Caco-2 (cell line): ENCODE data around the gene ZFYVE19. TPM values are rescaled to one million over a fixed set of nuclear protein-coding genes. Genes with fewer than 3 reads are reported as not detected.
A peak's percentile ranks its signal among the peaks of the same experiment; 100 is the strongest.

ENCODE experiments used
- BruUV-seq: library from RNA; stranded (reverse); fragments of 400-500 nt; replicated peaks from 2 replicates; lab custom pipeline; 2021; lab: Mats Ljungman, UMichigan
- CTCF ChIA-PET: fragments of 300-600 bp; sonication (Branson Sonifier 250); formaldehyde crosslinking; loops from one replicate; lab custom pipeline; 2022; ENCODE audit warnings: antibody characterized with exemption; lab: Charles Lee
- POLR2A ChIA-PET: fragments of 300-600 bp; sonication (Branson Sonifier 250); formaldehyde crosslinking; loops from one replicate; lab custom pipeline; 2022; ENCODE audit warnings: antibody characterized with exemption; lab: Charles Lee
- DNase-seq, 2 experiments: peaks; one replicate each; pipeline versions ENCODE4 v3.0.0 to v3.0.0-alpha.2; 2020 to 2022
- H3K27me3 ChIP-seq: replicated peaks from 2 replicates; pipeline ENCODE4 v1.6.0; 2011; ENCODE audit warnings: low read length; ENCODE audit not compliant: control insufficient read depth, insufficient read depth
- H3K36me3 ChIP-seq: 2 replicates; pipeline ENCODE4 v1.5.1; 2011; ENCODE audit warnings: low read length; ENCODE audit not compliant: control insufficient read depth, insufficient read depth
- H3K4me1 ChIP-seq: fragments of 250-450 bp; sonication (Bioruptor Pico); 2 replicates; pipeline ENCODE4 v1.5.1; 2020; ENCODE audit warnings: mild to moderate bottlenecking
- H3K4me3 ChIP-seq: 2 replicates; pipeline ENCODE4 v1.5.1; 2011; ENCODE audit warnings: low read depth, mild to moderate bottlenecking, control low read depth, low read length
- H3K9me3 ChIP-seq: fragments of 250-450 bp; sonication (Bioruptor Pico); 2 replicates; pipeline ENCODE4 v1.5.1; 2020; ENCODE audit warnings: mild to moderate bottlenecking, moderate library complexity
- H3K27ac Mint-ChIP-seq: one replicate; pipeline ENCODE4 v1.8.0; 2022; ENCODE audit warnings: mixed read lengths; ENCODE audit not compliant: unreplicated experiment
- H3K27me3 Mint-ChIP-seq: one replicate; pipeline ENCODE4 v1.8.0; 2022; ENCODE audit warnings: mixed read lengths; ENCODE audit not compliant: insufficient read depth, unreplicated experiment
- H3K36me3 Mint-ChIP-seq: one replicate; pipeline ENCODE4 v1.8.0; 2022; ENCODE audit warnings: mild to moderate bottlenecking, mixed read lengths; ENCODE audit not compliant: insufficient read depth, unreplicated experiment
- H3K4me1 Mint-ChIP-seq: one replicate; pipeline ENCODE4 v1.8.0; 2022; ENCODE audit warnings: low read depth, mixed read lengths; ENCODE audit not compliant: unreplicated experiment
- H3K4me3 Mint-ChIP-seq: one replicate; pipeline ENCODE4 v1.8.0; 2022; ENCODE audit warnings: mild to moderate bottlenecking, moderate library complexity, mixed read lengths; ENCODE audit not compliant: unreplicated experiment
- H3K9me3 Mint-ChIP-seq: one replicate; pipeline ENCODE4 v1.8.0; 2022; ENCODE audit warnings: mixed read lengths; ENCODE audit not compliant: unreplicated experiment
- CTCF ChIP-seq, 2 experiments: fragments of 200-600 bp in 1 of 2; IDR thresholded peaks; 1 replicate in 1 of 2; 2 replicates in 1 of 2; pipeline versions ENCODE4 v1.5.1 to v1.8.0; 2011 to 2022; ENCODE audit warnings: antibody characterized with exemption in 1 of 2, control low read depth in 1 of 2, inconsistent platforms in 1 of 2, low read depth in 1 of 2, low read length in 1 of 2, mild to moderate bottlenecking in 1 of 2, moderate library complexity in 1 of 2; ENCODE audit not compliant: insufficient read depth in 1 of 2, severe bottlenecking in 1 of 2, unreplicated experiment in 1 of 2
- intact Hi-C: fragments of 100-400 bp; cut with micrococcal nuclease; formaldehyde crosslinking; loops from one replicate; pipeline ENCODE4 v1.10.0; 2022; ENCODE audit not compliant: unreplicated experiment
- total RNA-seq: library from RNA; stranded (reverse); gene quantifications from 2 replicates; pipeline ENCODE4 v1.2.3, GENCODE V29; 2022

ZFYVE19 gene
- total RNA-seq, 1 experiment from 2014 or later: 26.7 TPM

- H3K36me3 ChIP-seq: no peaks in the 10 kb centered on the region
- Mint-ChIP-seq H3K36me3 (peaks cover 27% of the 10 kb centered on the region), H3K9me3 (no peaks in the 10 kb centered on the region), H3K27ac (no peak overlapping the region), H3K4me3 (no peak overlapping the region), H3K4me1 (no peaks in the 10 kb centered on the region), H3K27me3 (no peaks in the 10 kb centered on the region)
- H3K9me3 ChIP-seq: no peaks in the 10 kb centered on the region
- no TSS peak for BruUV-seq
- no peak for TF ChIP-seq CTCF (IDR thresholded peaks at IDR 0.05; ENCODE audit: insufficient read depth in 1 of 2, low read depth in 1 of 2, low read length in 1 of 2, severe bottlenecking in 1 of 2, unreplicated experiment in 1 of 2)
- ChIA-PET POLR2A (no interaction called here), CTCF (interaction anchor here (1.3 kb wide), 1 partner anchor 13 kb away, joined by 3 read pairs; the partner anchor contains the start of gene GCHFR)
- intact Hi-C loops: no loop called here
- no peak for DNase-seq
- H3K4me1 ChIP-seq: no peaks in the 10 kb centered on the region
- H3K27me3 ChIP-seq: no peaks in the 10 kb centered on the region
- H3K4me3 ChIP-seq: no peak overlapping the region
These were observed 30.2 kb upstream of the ZFYVE19 start for GRCh38 chr15:40776537-40777141.

- TF ChIP-seq CTCF (IDR thresholded peaks at IDR 0.05; ENCODE audit: insufficient read depth in 1 of 2, low read depth in 1 of 2, low read length in 1 of 2, severe bottlenecking in 1 of 2, unreplicated experiment in 1 of 2): peak; percentile 81 to 89
- peak; percentile 76 to 88 for DNase-seq
- H3K27ac Mint-ChIP-seq: no peak overlapping the region
- BruUV-seq: no TSS peak
- no peaks in the 10 kb centered on the region for H3K9me3 Mint-ChIP-seq
- ChIA-PET CTCF (interaction anchor here (0.7 to 2.0 kb wide), 14 partner anchors 9 to 112 kb away, joined by 3 to 21 read pairs (median 4); partner anchors contain the start of genes DNAJC17, GCHFR, RAD51 and SPINT1), POLR2A (interaction anchor here (0.6 to 0.7 kb wide), 2 partner anchors 36 to 411 kb away, joined by 3 read pairs; no protein-coding TSS in a partner anchor)
- H3K27me3 Mint-ChIP-seq: no peaks in the 10 kb centered on the region
- H3K9me3 ChIP-seq: no peaks in the 10 kb centered on the region
- H3K36me3 Mint-ChIP-seq: peaks cover 7% of the 10 kb centered on the region
- no peak overlapping the region for H3K4me3 ChIP-seq
- H3K4me3 Mint-ChIP-seq: no peak overlapping the region
- H3K36me3 ChIP-seq: no peaks in the 10 kb centered on the region
- H3K27me3 ChIP-seq: no peaks in the 10 kb centered on the region
- intact Hi-C loops: loop anchor here (1.0 to 10.0 kb wide), 5 partner anchors 36 to 188 kb away; partner anchors contain the start of genes KNL1 and VPS18
- H3K4me1 Mint-ChIP-seq: peaks cover 9% of the 10 kb centered on the region
- peaks cover 9% of the 10 kb centered on the region for H3K4me1 ChIP-seq
These were observed 24.2 kb upstream of the ZFYVE19 start for GRCh38 chr15:40782609-40783227.

- intact Hi-C loops: loop anchor here (10.0 kb wide), 1 partner anchor 190 kb away; the partner anchor contains the start of gene KNL1
These were observed 21.7 kb upstream of the ZFYVE19 start for GRCh38 chr15:40785164-40785563.

More at GRCh38 chr15:40785164-40785563, 21.7 kb upstream of the ZFYVE19 start:
- POLR2A ChIA-PET: no interaction called here
- no peak overlapping the region for H3K4me3 Mint-ChIP-seq
- no peaks in the 10 kb centered on the region for H3K9me3 Mint-ChIP-seq
- no peaks in the 10 kb centered on the region for H3K27me3 Mint-ChIP-seq
- CTCF ChIA-PET: interaction anchor here (0.7 to 2.4 kb wide), 12 partner anchors 15 to 119 kb away, joined by 3 to 13 read pairs (median 6); partner anchors contain the start of genes RHOV, SPINT1 and VPS18
- H3K4me1 Mint-ChIP-seq: peaks cover 15% of the 10 kb centered on the region
- DNase-seq: no peak
- TF ChIP-seq CTCF (IDR thresholded peaks at IDR 0.05; ENCODE audit: insufficient read depth in 1 of 2, low read depth in 1 of 2, low read length in 1 of 2, severe bottlenecking in 1 of 2, unreplicated experiment in 1 of 2): peak in 1 of 2 experiments; percentile 19
- H3K9me3 ChIP-seq: no peaks in the 10 kb centered on the region
- no TSS peak for BruUV-seq
- no peaks in the 10 kb centered on the region for H3K36me3 Mint-ChIP-seq
- peaks cover 14% of the 10 kb centered on the region for H3K4me1 ChIP-seq
- H3K4me3 ChIP-seq: no peak overlapping the region
- H3K27ac Mint-ChIP-seq: no peak overlapping the region
- no peaks in the 10 kb centered on the region; the same call in 1 of the 2 replicates for H3K36me3 ChIP-seq
- H3K27me3 ChIP-seq: no peaks in the 10 kb centered on the region
